Caki2 (cell line): ENCODE measurements around the gene ZFHX3. TPM values are rescaled to one million over a fixed set of nuclear protein-coding genes. Genes with fewer than 3 reads are reported as not detected.
A peak's percentile ranks its signal among the peaks of the same experiment; 100 is the strongest.
"Not testable (repeated sequence)": the region's sequence is repeated elsewhere in the genome, so short reads cannot be mapped to it uniquely, and the experiment has no call there.

Experiments
- DNase-seq: peaks from one replicate; pipeline ENCODE4 v3.0.0-alpha.2; 2015; ENCODE audit warnings: low read depth
- in situ Hi-C: cut with HindIII; loops from 2 replicates; pipeline ENCODE4 v1.10.0; 2016; ENCODE audit warnings: low sequenced_read_pairs, low pct_unique_long_range_greater_than_20kb, mixed read lengths
- total RNA-seq: library from RNA; depleted of rRNA; stranded (reverse); fragments of >200 nt; shearing (Covaris generic); gene quantifications from 2 replicates; pipeline ENCODE4 v1.2.3, GENCODE V29; 2014; ENCODE audit warnings: low replicate concordance; rRNA removed

Gene ZFHX3, protein sequence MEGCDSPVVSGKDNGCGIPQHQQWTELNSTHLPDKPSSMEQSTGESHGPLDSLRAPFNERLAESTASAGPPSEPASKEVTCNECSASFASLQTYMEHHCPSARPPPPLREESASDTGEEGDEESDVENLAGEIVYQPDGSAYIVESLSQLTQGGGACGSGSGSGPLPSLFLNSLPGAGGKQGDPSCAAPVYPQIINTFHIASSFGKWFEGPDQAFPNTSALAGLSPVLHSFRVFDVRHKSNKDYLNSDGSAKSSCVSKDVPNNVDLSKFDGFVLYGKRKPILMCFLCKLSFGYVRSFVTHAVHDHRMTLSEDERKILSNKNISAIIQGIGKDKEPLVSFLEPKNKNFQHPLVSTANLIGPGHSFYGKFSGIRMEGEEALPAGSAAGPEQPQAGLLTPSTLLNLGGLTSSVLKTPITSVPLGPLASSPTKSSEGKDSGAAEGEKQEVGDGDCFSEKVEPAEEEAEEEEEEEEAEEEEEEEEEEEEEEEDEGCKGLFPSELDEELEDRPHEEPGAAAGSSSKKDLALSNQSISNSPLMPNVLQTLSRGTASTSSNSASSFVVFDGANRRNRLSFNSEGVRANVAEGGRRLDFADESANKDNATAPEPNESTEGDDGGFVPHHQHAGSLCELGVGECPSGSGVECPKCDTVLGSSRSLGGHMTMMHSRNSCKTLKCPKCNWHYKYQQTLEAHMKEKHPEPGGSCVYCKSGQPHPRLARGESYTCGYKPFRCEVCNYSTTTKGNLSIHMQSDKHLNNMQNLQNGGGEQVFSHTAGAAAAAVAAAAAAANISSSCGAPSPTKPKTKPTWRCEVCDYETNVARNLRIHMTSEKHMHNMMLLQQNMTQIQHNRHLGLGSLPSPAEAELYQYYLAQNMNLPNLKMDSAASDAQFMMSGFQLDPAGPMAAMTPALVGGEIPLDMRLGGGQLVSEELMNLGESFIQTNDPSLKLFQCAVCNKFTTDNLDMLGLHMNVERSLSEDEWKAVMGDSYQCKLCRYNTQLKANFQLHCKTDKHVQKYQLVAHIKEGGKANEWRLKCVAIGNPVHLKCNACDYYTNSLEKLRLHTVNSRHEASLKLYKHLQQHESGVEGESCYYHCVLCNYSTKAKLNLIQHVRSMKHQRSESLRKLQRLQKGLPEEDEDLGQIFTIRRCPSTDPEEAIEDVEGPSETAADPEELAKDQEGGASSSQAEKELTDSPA (N-terminal part only)
- 1.3 and 1.6 TPM in 2 replicates for total RNA-seq

DNA sequence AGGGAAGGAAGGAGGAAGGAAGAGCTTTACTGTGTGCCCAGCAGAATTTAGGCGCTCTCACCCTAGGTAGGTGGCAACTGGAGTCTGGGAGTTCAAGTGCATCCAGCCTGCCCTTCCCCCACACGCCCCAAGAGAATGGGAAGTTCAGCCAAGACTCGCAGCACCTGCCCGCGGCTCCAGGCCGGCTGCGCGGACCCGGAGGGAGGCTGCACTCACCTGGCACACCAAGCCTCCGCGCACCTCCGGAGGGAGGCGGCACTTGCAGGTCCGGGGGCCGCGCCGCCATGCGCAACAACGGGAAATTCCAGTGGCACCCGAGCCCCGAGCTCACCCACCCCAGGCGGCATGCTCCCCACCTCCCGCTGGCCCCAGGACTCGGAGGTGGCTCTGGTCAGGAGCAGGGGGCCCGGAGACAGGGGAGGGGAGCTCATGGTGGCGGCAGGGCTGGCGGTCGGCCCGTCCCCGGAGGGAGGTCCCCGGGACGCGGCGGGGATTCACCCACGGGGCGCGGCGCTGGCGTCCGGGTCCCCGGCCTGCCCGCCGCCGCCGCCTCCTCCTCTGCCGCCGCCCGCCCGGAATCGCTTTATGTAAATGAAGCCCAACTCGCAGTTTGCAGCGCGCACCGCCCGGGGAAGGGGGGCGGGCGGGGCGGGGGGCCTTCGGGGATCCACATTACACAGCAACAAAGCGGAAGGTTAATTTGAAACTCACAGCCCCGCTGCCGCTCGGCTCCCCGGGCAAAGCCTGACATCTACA, at the start of gene ZFHX3:
Gene ZFHX3 (minus strand): TSS at position 593 of the 756 bp plus-strand sequence. CDS start 87,983 bp downstream, outside the sequence.
- peak; percentile 61 for DNase-seq
- in situ Hi-C loops: no loop called here

DNA sequence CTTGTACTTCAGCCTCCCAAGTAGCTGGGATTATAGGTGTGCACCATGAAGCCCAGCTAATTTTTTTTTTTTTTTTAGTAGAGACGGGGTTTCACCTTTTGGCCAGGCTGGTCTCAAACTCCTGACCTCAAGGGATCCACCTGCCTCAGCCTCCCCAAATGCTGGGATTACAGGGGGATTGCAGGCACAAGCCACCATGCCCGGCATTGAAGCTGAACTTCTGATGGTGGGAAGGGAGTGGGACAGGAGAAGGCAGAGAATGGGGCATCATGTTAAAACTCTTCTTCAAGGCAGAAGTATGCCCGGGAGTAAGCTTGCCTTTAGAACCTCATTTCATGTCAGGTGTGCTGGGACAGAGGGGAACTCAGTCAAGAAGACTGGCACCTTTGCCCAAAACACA, 48.6 kb upstream of the ZFHX3 start:
- no peak for DNase-seq
- in situ Hi-C loops: no loop called here

DNA sequence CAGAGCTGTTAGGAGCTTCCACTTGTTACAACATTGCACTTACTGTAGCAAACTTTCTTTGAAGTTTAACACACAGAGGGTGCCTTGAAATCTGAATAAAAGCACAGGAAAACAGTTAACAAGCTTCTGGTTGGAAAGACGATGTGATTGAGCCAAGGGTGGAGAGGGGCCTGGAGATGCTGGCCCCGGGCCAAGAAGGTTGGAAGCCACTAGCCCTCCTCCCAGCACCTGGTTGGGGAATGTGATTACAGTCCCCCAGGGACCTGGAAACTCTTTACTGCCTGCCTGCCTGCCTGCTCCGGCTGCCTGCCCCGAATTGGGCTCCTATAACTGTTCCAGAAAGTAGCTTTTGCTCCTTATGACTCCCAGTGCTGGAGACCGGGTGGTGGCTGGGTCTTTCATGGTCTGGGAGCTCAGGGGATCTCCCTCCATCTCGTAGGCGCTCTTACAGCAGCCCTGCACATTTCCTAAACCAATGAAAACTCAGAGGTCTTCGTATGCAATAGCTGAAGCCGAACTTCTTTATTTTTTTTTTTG, 48.0 kb upstream of the ZFHX3 start:
- no peak for DNase-seq
- in situ Hi-C loops: no loop called here

DNA sequence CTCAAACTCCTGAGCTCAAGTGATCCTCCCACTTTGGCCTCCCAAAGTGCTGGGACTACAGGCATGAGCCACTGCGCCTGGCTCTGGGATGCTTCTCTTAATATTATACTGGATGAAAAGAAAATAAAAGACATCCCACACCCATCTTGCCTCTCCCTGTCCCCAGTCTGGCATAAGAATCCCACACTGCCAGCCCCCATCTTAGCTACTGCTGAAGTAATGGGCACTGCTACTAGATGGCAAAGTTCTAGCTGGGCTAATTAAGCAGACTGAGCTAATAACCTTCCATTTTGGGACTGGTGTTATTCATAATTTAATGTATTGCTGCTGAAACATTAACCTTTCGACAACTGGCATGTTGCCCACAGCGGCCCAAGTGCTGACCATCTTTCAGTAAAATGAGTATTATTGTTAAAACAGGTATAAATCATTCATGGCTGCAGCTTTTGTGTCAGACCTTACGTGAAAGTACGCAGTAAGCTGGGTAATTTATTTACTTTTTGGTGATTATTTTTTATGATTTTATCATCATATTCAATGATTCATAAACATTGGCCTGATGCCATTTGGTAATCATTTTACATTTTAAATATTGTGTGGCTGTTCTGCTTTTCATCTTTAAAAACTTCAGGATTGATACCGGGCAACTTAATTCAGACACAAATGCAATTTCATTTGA, 47.4 kb upstream of the ZFHX3 start:
- no peak for DNase-seq
- in situ Hi-C loops: no loop called here

DNA sequence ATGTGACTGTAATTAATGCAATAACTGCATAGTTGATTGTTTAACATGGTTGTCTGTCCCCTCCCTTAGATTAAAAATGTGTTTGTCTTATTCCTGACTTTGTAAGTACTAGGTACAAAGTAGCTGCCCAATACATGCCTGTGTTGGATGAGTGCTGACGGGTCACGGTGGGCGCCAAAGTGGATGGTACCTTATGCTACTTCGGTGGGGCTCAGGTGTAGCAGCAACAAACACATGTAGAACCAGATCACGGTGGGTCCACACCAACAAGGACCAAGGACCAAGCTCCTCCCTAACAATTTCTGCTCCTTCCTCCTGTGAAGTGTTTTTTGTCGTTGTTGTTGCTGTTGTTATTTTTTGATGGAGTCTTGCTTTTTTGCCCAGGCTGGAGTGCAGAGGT, 46.4 kb upstream of the ZFHX3 start:
- DNase-seq: no peak
- in situ Hi-C loops: no loop called here

DNA sequence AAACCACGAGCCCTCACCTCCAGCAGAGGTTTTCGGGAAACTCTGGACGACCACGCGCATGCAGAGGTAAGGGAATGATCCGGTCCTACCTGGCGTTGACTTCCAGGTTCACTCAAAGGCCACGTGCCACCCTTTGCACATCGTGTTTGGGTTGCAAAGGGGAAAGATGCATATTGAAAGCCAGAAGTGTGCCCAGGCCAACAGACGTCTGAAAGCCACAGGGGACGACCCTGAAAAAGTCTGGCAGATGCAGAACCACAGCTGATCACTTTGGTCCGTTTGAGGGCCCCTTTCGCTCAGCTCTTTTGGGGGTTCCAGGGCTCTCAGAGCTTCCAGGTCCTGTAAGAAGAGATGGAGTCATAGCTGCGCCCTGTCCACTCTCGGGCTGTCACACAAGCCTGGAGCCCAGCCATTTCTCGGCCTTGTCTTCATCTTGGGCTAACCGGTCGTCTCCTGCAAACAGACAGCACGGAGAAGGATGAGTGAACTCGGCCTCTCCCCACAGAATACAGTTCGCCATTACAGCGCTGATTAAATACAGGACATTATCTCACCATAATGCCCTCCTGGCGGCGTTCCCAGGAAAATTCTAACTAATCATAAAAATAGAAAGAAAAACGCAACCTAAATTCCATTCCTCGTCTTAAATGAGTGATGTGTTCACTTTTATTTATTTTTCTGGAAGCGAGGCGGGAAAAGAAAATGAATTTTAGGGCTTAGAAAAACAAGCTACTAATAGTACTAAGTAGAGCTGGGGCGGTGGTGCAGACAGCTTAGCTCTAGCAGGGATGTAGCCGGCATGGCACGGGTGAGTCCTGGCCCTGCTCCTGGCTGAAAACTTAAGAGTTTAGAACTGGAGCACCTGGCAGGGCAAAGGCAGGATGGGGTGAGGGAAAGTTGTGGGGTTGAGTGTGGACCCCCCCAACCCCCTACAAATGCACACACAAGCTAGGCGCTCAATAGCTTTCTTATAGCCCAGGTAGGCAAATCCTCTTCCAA, 45.5 kb upstream of the ZFHX3 start:
- in situ Hi-C loops: no loop called here
- DNase-seq: peak; percentile 46

DNA sequence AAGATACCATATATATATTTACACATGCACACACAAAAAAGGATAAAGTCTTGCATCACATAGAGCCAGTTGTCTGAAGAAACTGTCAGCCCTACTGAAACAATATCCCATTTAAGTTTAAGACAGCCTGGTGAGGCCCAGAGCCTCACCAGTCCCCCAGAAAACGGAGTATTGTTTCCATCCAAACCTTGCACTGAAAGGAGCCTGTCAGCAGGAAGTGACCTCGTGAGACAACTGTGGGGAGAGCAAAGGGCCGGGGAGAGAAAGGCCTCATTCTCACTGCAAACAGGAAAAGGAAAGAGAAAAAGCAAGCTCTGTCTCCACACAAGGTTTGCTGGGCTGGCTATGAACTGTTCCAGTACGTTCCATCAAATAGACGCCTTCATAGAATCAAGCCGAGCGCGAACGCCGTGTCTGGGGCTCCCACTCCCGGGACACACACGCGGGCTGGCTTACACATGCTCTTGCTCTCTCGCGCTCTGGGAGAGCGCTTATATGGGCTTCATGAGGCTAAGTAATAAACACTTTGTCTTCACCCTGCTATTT, 44.4 kb upstream of the ZFHX3 start:
- in situ Hi-C loops: no loop called here
- no peak for DNase-seq

DNA sequence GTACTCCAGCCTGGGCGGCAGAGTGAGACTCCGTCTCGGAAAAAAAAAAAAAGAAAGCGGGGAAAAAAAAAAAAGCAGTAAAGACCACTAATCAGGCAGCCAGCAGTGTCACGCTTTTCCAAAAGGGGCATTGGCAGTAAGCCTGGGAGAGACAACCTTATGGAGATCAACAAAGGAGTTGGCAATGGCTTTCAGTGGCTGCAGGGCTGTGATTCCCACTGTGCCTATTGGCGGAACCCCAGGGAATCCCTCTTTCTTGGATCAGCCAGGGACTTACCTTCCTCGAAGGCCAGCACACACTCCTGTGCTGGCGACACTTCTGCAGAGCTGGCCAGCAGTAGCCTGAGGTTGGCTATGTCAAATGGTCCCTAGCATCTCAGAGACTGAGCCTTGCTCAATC, 43.2 kb upstream of the ZFHX3 start:
- DNase-seq: no peak
- in situ Hi-C loops: no loop called here

DNA sequence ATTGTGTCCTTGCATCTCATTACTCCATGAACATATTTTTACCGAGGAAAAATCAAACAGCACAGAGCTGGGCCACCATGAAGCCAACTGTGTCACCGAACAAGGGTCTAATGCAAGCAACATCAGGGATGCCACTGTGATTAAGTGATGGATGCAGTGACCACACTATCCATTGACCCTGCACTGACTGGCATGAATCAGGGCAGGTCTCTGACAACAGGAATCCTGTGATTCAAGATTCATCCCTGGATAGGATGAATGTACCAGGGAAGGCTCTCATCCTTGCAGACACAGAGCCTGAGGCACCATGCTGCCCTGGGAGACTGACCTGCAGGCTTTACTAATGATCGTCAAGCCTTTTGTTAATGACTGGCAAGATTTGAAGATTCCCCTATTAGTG, 41.5 kb upstream of the ZFHX3 start:
- in situ Hi-C loops: no loop called here
- peak; percentile 18 for DNase-seq

DNA sequence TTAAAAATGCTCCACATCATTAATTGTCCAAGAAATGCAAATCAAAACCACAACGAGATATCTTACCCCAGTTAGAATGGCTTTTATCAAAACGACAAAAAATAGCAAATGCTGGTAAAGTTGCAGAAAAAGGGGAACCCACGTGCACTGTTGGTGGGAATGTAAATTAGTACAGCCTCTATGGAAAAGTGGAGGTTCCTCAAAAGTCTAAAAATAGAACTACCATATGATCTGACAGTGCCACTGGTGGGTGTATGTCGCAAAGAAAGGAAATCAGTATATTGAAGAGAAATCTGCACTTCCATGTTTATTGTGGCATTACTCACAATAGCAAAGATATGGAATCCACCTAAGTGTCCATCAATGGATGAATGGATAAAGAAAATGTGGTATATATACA, 38.2 kb upstream of the ZFHX3 start:
- no peak for DNase-seq
- in situ Hi-C loops: no loop called here

DNA sequence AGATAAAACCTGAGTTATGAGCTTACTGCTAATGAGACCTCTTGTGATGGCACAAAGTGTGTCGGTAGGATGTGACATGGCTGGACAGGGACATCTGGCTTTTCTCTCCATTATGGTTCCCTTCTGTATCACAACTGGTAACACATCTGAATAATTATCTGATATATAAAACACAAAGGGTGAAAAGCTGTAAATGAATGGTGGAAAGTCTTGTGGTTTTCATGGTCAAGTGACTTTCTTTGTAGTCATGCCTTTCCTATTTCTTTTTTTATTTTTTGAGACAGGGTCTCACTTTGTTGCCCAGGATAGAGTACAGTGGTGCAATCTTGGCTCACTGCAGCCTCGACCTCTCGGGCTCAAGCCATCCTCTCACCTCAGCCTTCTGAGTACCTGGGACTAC, 35.3 kb upstream of the ZFHX3 start:
- peak; percentile 51 for DNase-seq
- in situ Hi-C loops: no loop called here

DNA sequence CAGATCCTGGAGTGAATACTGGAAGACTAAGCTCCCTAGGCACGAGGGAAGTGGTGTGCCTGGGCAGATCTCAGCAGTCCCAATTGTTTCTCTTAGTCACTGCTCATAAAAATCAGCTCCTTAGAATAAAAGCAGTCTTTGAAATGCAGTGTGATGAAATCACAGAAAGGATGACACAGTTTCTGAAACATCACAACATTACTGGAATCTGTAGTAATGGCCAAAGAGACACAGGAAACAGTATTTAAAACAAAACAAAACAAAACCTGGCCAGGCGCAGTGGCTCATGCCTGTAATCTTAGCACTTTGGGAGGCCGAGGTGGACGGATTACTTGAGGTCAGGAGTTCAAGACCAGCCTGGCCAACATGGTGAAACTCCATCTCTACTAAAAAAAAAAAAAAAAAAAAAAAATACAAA, 34.7 kb upstream of the ZFHX3 start:
- DNase-seq: peak; percentile 85
- in situ Hi-C loops: not testable (repeated sequence)

DNA sequence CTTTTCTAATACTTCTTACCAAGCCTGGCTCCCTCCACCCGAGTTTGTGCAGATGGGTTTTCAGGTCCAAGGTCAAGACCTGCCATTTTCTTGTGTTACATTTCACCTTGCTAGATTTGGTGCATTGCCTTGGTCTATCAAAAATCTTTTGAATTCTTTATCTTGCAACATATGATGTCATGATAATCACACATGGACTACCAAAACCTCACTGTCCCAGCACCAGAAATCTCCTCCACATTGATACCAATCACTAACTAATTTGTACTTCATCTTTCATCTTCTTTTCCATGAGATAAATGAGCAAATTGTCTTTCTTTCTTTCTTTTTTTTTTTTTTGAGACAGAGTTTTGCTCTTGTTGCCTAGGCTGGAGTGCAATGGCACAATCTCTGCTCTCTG, 33.0 kb upstream of the ZFHX3 start:
- DNase-seq: no peak
- in situ Hi-C loops: no loop called here

DNA sequence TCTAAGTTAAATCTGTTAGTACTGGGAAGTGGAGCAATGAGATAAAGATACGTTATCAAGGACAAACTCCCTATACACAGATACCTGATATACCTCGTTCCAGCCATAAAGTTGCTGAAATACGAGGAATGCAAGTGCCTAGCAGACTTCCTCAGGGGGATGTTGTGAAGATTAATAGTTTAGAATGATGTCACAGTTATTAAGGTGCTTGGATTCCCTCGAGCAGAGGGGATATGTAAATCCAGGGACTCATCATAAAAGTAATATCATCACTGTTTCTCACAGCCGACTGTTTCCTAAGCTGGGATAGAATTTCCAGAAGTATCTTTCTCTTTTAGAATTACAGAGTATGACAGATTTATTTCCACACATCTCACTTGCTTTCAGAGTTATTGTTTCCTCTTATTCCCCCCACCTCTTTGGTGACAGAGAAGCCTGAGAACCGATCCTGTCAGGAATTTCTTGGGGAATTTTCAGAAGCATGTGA, 28.4 kb upstream of the ZFHX3 start:
- in situ Hi-C loops: no loop called here
- no peak for DNase-seq

DNA sequence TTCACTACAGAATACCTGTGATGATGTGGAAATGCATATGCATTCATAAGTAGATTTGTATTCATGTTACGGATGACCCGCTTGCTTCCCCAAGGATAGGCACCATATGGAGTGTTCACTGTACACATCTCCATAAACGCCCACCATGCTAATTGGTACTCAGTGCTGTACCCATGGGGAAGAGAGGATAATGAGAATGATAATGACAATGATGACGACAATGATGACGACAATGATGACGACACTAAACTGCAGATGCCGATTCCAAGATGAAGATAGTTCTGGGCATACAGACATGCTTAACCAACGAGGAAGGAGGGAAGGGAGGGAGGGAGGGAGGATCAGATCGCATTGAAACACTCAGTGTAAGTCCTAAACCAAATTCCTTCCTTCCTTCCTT, 26.5 kb upstream of the ZFHX3 start:
- in situ Hi-C loops: no loop called here

DNA sequence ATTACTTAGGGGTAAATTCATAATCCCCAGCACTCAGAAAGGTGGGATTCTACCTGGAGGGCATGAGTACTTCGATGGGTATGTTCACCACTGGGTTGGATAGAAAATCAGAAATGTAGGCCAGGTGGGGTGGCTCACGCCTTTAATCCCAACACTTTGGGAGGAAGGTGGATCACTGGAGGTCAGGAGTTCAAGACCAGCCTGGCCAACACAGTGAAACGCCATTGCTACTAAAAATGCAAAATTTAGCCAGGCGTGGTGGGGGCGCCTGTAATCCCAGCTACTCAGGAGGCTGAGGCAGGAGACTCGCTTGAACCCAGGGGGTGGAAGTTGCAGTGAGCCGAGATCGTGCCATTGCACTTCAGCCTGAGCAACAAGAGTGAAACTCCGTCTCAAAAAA, 24.1 kb upstream of the ZFHX3 start:
- DNase-seq, in situ Hi-C loops: not testable (repeated sequence)

More for the DNA sequence above, 26.5 kb upstream of the ZFHX3 start:
- no peak for DNase-seq
